ENCODE measurements around the gene PLLP. TPM values are rescaled to one million over a fixed set of nuclear protein-coding genes. Genes with fewer than 3 reads are reported as not detected.

Gene PLLP
- total and polyA plus RNA-seq, 12 donors: 1.0 to 10.0 (median 2.7) TPM

DNA sequence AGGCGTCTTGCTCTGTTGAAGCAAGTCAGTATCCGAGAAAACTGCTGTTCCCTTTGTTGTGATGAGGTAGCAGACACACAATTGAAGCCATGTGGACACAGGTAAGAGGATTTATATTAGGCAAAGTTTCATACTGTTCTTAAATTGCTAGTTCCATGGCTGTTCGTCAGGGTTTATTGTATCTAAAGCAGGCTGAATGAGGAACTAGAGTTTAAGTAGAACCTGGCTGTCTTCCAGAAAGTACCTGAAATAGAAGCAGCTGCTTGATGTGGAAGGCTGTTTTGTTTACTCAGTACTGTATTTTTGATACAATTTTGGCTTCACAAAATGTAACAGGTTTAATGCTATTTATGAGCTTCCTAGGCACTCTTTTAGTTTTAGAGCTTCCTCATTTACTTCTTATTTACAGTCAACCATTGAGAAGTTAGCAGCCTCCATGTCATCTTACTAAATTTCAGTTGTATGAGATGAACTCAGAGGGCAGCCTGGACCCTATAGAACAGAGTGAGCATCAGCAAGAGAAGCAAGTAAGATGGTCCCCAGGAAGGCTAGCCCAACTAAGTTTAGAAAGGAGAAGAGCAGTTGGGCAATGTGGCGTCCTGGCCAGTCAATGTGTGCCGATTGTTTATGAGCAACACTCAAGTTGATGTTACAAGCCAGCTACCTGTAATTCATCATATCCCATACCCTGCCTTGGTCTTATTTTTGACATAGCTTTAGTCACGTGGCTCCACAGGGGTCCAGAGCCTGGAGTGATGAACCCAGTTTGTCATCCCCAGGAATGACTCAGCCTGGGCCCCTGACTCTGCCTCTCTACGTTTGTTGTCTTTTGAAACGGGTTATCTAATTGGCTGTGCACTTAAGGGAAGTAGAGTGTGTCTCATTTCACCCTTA is 49.1 kb downstream of the PLLP start:
- H3K4me3 ChIP-seq: no peak overlapping the region

DNA sequence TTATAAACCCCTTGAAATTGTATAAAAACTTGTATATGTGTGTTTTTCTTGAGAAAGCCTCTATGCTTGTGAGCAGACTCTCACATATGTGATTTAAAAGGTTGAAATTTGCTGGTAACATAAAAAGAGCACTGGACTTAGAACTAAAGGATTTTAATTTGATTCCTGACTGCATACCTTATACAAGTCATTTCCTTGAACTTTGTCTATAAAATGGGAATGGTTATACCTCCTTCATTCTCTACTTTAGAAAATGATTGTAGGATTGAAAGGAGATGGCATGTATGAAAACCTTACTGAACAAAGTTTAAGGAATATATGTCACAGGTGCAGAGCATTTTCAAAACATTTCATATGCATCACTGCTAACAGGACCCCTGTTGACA is 49.8 kb downstream of the PLLP start:
- Histone ChIP-seq H3K27me3 (no peaks in the 10 kb centered on the region), H3K27ac (no peak overlapping the region), H3K4me1 (replicated peaks in 1 of 2) (peaks cover 0 to 5% of the 10 kb centered on the region in 2 donors), H3K4me3 (no peak overlapping the region), H3K9me3 (replicated peaks in 1 of 3) (no peaks in the 10 kb centered on the region), H3K36me3 (replicated peaks in 1 of 2) (peaks cover 0 to 65% of the 10 kb centered on the region in 2 donors)
- intact Hi-C loops (cut with DNase I): no loop called here
- TF ChIP-seq, protein P1, sequence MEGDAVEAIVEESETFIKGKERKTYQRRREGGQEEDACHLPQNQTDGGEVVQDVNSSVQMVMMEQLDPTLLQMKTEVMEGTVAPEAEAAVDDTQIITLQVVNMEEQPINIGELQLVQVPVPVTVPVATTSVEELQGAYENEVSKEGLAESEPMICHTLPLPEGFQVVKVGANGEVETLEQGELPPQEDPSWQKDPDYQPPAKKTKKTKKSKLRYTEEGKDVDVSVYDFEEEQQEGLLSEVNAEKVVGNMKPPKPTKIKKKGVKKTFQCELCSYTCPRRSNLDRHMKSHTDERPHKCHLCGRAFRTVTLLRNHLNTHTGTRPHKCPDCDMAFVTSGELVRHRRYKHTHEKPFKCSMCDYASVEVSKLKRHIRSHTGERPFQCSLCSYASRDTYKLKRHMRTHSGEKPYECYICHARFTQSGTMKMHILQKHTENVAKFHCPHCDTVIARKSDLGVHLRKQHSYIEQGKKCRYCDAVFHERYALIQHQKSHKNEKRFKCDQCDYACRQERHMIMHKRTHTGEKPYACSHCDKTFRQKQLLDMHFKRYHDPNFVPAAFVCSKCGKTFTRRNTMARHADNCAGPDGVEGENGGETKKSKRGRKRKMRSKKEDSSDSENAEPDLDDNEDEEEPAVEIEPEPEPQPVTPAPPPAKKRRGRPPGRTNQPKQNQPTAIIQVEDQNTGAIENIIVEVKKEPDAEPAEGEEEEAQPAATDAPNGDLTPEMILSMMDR (IDR thresholded peaks at IDR 0.05): no peak
- TF ChIP-seq POLR2A (IDR thresholded peaks at IDR 0.05): no peak
- no peak for DNase-seq

More for the DNA sequence above, 49.1 kb downstream of the PLLP start:
- H3K27ac ChIP-seq: no peak overlapping the region
- no peaks in the 10 kb centered on the region for H3K27me3 ChIP-seq
- peaks cover 0 to 64% of the 10 kb centered on the region in 2 donors for H3K36me3 ChIP-seq (replicated peaks in 1 of 2)
- no peak for DNase-seq
- no peak for TF ChIP-seq POLR2A (IDR thresholded peaks at IDR 0.05)
- TF ChIP-seq, protein P1 (IDR thresholded peaks at IDR 0.05): no peak
- 84 to 87% (median 86%) methylated on average over 7 to 8 of the region's 8 CpGs for WGBS, 4 donors
- H3K4me1 ChIP-seq (replicated peaks in 1 of 2): peaks cover 0 to 5% of the 10 kb centered on the region in 2 donors
- no peaks in the 10 kb centered on the region for H3K9me3 ChIP-seq (replicated peaks in 1 of 3)
- intact Hi-C loops (cut with DNase I): no loop called here

DNA sequence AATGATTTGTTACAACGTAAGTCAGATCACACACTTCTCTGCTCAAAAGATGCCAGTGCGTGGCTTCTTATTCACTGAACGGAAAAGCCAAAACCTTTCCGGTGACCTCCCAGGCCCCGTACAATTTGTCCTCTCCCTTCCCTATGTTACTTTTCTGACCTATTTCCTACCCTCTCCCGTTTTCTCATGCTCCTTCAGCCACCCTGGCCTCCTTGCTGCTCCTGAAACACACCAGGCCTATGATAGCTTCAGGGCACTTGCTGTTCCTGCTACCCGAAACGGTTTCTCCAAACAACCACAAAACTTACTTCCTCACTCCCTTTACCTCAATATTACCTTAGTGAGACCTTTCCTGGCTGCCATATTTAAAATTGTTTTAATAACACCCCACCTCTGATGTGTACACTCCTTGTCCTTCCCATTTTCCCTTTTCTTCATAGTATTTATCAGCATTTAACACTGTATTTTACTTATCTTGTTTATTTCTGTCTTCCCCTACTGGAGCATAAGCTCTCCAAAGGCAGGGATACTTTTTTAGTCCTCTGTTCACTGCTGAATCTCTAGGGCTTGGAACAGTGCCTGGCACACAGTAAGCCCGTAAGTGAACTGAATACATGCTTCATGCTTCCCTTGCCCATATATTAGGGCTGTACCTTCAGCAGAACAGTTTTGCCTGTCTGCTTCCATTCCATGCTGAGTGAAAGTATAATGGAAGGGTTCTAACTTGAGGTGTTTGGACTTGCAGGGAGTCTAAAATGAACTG is 50.3 kb downstream of the PLLP start:
- WGBS, 4 donors: 91 to 98% (median 94%) methylated on average over 9 of the region's 9 CpGs
- TF ChIP-seq, protein P1 (IDR thresholded peaks at IDR 0.05): no peak
- no peak for TF ChIP-seq POLR2A (IDR thresholded peaks at IDR 0.05)
- no peaks in the 10 kb centered on the region for H3K9me3 ChIP-seq (replicated peaks in 1 of 3)
- peaks cover 0 to 5% of the 10 kb centered on the region in 2 donors for H3K4me1 ChIP-seq (replicated peaks in 1 of 2)
- H3K36me3 ChIP-seq (replicated peaks in 1 of 2): peaks cover 0 to 62% of the 10 kb centered on the region in 2 donors
- H3K27me3 ChIP-seq: no peaks in the 10 kb centered on the region
- no peak overlapping the region for H3K4me3 ChIP-seq
- H3K27ac ChIP-seq: no peak overlapping the region
- no peak for DNase-seq
- intact Hi-C loops (cut with DNase I): no loop called here

DNA sequence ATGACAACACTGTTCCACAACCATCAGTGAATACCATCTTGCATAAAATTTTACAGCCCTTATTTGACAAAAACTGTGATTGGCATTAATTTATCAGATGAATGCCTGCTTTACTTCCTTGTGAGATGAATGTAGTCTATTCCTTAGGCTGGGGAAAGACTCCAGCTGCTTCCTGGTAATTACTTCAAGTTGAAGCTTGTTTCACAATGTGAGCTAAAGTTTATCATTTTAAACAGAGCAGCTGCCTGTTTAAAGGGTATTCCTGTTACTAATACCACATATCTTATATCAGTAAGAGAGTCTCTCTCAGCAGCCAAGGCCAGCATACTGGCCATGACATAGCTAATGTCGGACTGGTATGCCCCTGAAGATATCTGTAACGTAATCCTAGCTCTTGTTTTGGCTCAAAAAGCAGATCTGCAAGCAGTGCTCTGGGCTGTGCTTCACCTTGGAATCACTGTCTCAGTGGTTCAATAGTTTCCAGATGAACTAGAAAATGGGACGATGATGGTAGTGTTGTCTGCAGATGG is 52.6 kb downstream of the PLLP start:
- intact Hi-C loops (cut with DNase I): no loop called here
- WGBS, 4 donors: 28 to 61% (median 46%) methylated on average over 3 of the region's 3 CpGs
- Histone ChIP-seq H3K4me1 (replicated peaks in 1 of 2) (peaks cover 0 to 10% of the 10 kb centered on the region in 2 donors), H3K36me3 (replicated peaks in 1 of 2) (peaks cover 0 to 73% of the 10 kb centered on the region in 2 donors), H3K27me3 (no peaks in the 10 kb centered on the region), H3K27ac (peak overlapping the region in 1 of 5 donors; percentile 0), H3K4me3 (no peak overlapping the region), H3K9me3 (replicated peaks in 1 of 3) (no peaks in the 10 kb centered on the region)
- DNase-seq: peak in 2 of 7 donors; percentile 46 to 57
- no peak for TF ChIP-seq POLR2A (IDR thresholded peaks at IDR 0.05)
- TF ChIP-seq, protein P1 (IDR thresholded peaks at IDR 0.05): no peak
